Measurements from ENCODE around the gene TRPV4. TPM values are rescaled to one million over a fixed set of nuclear protein-coding genes. Genes with fewer than 3 reads are reported as not detected.

TRPV4 gene
- total and polyA plus RNA-seq, 4 donors = 1.9 to 6.5 (median 2.2) TPM

DNA sequence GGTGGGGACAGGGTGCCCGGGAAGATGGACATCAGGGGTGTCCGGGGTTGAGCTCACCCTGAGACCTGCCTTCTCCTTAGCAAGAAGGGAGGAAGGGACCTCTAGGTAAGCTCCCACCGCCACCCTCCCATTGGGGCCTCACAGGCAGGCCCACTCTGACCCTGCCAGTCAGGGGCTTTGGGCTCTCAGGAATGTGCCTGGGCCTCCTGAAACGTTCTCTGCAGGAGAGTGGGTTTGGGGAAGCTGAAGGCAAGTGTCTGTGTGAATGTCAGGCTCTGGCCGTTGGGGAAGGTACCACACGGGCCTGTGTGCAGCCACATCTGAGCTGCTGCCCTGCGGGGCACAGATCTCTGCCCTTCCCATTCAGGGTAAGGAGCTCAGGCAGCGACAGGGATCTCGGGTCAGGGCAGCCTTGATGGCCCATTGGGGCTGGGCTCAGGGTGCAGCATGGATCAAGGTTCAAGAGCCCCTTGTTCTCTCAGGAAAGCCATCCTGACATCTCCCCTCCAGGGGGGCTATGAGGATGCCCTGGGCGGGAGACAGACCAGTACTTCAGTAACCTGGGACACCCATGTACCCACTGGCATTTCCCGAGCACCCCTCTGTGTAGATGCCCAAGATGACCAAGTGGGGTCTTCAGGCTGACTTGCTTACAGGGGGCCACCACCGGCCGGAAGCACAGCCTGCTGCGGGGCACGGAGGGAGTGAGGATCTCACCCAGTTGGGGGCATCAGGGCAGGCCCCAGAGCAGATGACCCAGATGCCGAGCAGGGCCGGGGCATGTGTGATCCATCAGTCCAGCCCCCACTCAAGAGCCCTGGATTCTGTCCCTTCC lies 89.9 kb downstream of the TRPV4 start:
- Histone ChIP-seq H3K9ac (ENCODE audit: insufficient read depth in 1 of 2, low read length in 2 of 2) (no peak overlapping the region), H3K27me3 (ENCODE audit: control insufficient read depth in 3 of 3, insufficient read depth in 3 of 3, low read length in 2 of 3) (no peaks in the 10 kb centered on the region), H3K4me3 (no peak overlapping the region), H3K9me3 (ENCODE audit: control insufficient read depth in 4 of 4, insufficient read depth in 3 of 4, low read length in 3 of 4) (no peaks in the 10 kb centered on the region), H3K27ac (ENCODE audit: low read depth in 1 of 2, low read length in 1 of 2) (no peak overlapping the region), H3K4me1 (ENCODE audit: control insufficient read depth in 5 of 5, insufficient read depth in 5 of 5, low read length in 5 of 5) (peaks cover 0 to 24% (median 10%) of the 10 kb centered on the region in 5 donors), H3K36me3 (ENCODE audit: control insufficient read depth in 4 of 4, insufficient read depth in 4 of 4, low read length in 4 of 4) (no peaks in the 10 kb centered on the region)
- no peak for ATAC-seq (ENCODE audit: insufficient read depth, low FRiP score)
- 88 to 89% methylated on average over 17 of the region's 17 CpGs for WGBS, 2 donors
- TF ChIP-seq, protein P1, sequence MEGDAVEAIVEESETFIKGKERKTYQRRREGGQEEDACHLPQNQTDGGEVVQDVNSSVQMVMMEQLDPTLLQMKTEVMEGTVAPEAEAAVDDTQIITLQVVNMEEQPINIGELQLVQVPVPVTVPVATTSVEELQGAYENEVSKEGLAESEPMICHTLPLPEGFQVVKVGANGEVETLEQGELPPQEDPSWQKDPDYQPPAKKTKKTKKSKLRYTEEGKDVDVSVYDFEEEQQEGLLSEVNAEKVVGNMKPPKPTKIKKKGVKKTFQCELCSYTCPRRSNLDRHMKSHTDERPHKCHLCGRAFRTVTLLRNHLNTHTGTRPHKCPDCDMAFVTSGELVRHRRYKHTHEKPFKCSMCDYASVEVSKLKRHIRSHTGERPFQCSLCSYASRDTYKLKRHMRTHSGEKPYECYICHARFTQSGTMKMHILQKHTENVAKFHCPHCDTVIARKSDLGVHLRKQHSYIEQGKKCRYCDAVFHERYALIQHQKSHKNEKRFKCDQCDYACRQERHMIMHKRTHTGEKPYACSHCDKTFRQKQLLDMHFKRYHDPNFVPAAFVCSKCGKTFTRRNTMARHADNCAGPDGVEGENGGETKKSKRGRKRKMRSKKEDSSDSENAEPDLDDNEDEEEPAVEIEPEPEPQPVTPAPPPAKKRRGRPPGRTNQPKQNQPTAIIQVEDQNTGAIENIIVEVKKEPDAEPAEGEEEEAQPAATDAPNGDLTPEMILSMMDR (IDR thresholded peaks at IDR 0.05; ENCODE audit: control extremely low read depth, extremely low read depth) = no peak
- DNase-seq = peak in 1 of 3 donors; percentile 12

DNA sequence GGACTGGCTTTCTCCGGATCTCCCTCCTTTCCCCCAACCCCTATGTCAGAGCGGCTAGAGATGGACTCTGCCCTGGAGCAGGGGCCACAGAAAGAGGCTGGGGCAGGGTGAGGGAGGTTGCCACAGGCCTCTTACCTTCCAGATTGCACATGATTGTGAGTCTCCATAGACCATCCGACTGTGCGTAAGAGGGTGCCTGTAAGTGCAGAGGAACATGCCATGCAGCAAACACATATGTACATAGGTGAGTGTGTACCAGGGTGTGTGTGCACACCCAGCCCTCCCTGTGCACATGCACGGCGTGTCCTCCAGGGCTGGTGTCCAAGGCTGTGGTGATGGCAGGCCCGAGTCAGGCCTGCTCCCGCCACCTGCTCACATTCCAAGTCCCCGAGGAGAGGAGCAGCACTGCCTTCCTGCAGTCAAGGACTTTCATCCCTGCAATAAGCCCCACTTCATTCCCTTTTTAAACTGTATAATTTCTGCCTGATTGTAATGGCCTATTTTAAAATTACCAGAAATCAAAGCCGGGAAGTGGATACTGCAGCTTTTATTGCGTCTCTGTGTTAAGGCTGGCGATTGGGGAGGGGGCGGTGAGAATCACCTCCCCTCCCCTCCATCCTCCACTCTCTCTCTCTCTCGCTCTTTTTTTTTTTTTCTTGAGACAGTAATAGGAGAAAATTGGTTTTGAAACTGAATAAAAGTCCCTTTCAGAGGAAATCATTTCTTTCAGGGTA lies 91.1 kb downstream of the TRPV4 start:
- Histone ChIP-seq H3K27me3 (ENCODE audit: control insufficient read depth in 3 of 3, insufficient read depth in 3 of 3, low read length in 2 of 3) (no peaks in the 10 kb centered on the region), H3K4me3 (no peak overlapping the region), H3K4me1 (ENCODE audit: control insufficient read depth in 5 of 5, insufficient read depth in 5 of 5, low read length in 5 of 5) (peaks cover 0 to 32% (median 10%) of the 10 kb centered on the region in 5 donors), H3K36me3 (ENCODE audit: control insufficient read depth in 4 of 4, insufficient read depth in 4 of 4, low read length in 4 of 4) (no peaks in the 10 kb centered on the region), H3K9me3 (ENCODE audit: control insufficient read depth in 4 of 4, insufficient read depth in 3 of 4, low read length in 3 of 4) (no peaks in the 10 kb centered on the region), H3K27ac (ENCODE audit: low read depth in 1 of 2, low read length in 1 of 2) (no peak overlapping the region), H3K9ac (ENCODE audit: insufficient read depth in 1 of 2, low read length in 2 of 2) (no peak overlapping the region)
- DNase-seq = peak in 1 of 3 donors; percentile 13
- WGBS, 2 donors = 84 to 90% methylated on average over 14 of the region's 14 CpGs
- TF ChIP-seq, protein P1 (IDR thresholded peaks at IDR 0.05; ENCODE audit: control extremely low read depth, extremely low read depth) = no peak
- no peak for ATAC-seq (ENCODE audit: insufficient read depth, low FRiP score)

DNA sequence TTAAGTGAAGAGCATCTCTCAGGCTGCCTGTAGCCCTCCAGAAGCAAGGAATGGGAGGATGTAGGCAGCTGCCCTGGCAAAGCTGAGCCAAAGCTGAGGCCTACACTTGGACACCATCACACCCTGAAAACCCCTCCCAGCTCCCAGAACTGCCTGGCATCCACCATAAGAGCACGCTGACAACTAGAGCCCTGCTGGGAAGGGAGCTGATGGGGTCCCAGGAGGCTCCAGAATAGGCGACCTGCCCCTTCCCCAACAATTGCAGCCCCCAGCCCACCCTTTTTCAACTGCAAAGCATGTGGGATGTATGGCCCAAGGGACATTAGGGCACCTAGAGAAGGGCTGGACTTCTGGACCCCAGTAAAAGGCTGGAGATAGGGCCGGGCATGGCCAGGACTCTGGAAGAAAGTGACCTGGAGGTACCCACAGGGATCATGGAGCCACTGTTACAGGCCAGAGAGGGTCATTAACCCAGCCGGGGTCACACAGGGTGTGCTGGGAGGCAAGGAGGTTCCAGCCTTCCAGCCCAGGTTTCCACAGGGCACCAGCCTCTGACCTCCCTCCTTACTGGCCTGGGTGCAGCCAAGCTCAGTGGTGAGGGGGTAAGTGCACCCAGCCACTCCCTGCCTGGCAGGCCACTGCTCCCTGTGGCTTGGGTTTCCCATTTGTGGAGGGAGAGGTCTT lies 91.8 kb downstream of the TRPV4 start:
- H3K9ac ChIP-seq (ENCODE audit: insufficient read depth in 1 of 2, low read length in 2 of 2) = no peak overlapping the region
- no peaks in the 10 kb centered on the region for H3K36me3 ChIP-seq (ENCODE audit: control insufficient read depth in 4 of 4, insufficient read depth in 4 of 4, low read length in 4 of 4)
- H3K27ac ChIP-seq (ENCODE audit: low read depth in 1 of 2, low read length in 1 of 2) = no peak overlapping the region
- peaks cover 0 to 35% (median 10%) of the 10 kb centered on the region in 5 donors for H3K4me1 ChIP-seq (ENCODE audit: control insufficient read depth in 5 of 5, insufficient read depth in 5 of 5, low read length in 5 of 5)
- DNase-seq = peak in 1 of 3 donors; percentile 10
- H3K9me3 ChIP-seq (ENCODE audit: control insufficient read depth in 4 of 4, insufficient read depth in 3 of 4, low read length in 3 of 4) = no peaks in the 10 kb centered on the region
- H3K27me3 ChIP-seq (ENCODE audit: control insufficient read depth in 3 of 3, insufficient read depth in 3 of 3, low read length in 2 of 3) = no peaks in the 10 kb centered on the region
- no peak for ATAC-seq (ENCODE audit: insufficient read depth, low FRiP score)
- WGBS, 2 donors = 84 to 88% methylated on average over 4 of the region's 4 CpGs
- H3K4me3 ChIP-seq = no peak overlapping the region
- TF ChIP-seq, protein P1 (IDR thresholded peaks at IDR 0.05; ENCODE audit: control extremely low read depth, extremely low read depth) = no peak

All from lung (tissue), 12 donors.